GM12878 (cell line): ENCODE results near the gene NELFB.

Experiments
- EZH2 ChIP-seq: IDR thresholded peaks from 2 replicates; pipeline ENCODE4 v1.6.1; 2012; ENCODE audit warnings: low read depth, mild to moderate bottlenecking, control low read depth, inconsistent platforms, low read length, borderline replicate concordance; ENCODE audit not compliant: control insufficient read depth
- NFYB ChIP-seq: IDR thresholded peaks from 2 replicates; pipeline ENCODE4 v1.6.1; 2011; ENCODE audit warnings: low read depth, mild to moderate bottlenecking, low read length, improper control_type of control experiment, moderate library complexity; ENCODE audit not compliant: insufficient read depth

GRCh38 chr9:137275203-137275587 lies 20.1 kb downstream of the NELFB start:
- TF ChIP-seq EZH2 (no peak), NFYB (no peak)
